NCI-H1417 (cell line): ENCODE results near the gene ANAPC5.
A peak's percentile ranks its signal among the peaks of the same experiment; 100 is the strongest.
"Not testable (repeated sequence)": the region's sequence is repeated elsewhere in the genome, so short reads cannot be mapped to it uniquely, and the experiment has no call there.

ENCODE experiments used
- DNase-seq, 3 experiments: peaks; one replicate each; lab custom pipeline; 2025; lab: John Stamatoyannopoulos, UW

Gene ANAPC5

DNA sequence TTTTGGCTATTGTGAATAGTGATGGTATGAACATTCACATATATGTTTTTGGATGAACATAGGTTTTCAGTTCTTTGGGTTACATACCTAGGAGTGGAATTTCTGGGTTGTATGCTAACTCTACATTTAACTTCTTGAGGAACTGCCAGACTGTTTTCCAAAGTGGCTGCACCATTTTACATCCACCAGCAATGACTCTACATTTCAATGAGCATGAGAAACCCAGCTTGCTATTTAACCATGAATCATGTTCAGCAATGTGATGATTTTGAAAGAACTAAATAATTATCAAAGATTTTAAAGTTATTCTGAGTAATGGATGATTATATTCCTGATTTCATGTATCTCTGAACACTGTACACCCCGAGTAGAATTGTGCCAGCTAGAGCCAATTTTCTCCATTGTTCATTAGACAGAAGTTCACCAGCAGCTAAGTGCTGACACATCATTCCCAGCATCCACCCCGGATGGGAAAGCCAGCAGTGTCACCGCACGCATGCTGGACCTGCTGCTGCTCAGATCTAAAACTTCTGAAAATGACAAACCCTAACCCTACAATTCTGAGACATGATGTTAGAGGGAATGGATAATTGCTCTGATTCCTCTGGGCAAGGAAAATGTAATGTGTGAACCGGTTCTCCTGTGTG lies 13.3 kb upstream of the ANAPC5 start:
- no peak for DNase-seq

DNA sequence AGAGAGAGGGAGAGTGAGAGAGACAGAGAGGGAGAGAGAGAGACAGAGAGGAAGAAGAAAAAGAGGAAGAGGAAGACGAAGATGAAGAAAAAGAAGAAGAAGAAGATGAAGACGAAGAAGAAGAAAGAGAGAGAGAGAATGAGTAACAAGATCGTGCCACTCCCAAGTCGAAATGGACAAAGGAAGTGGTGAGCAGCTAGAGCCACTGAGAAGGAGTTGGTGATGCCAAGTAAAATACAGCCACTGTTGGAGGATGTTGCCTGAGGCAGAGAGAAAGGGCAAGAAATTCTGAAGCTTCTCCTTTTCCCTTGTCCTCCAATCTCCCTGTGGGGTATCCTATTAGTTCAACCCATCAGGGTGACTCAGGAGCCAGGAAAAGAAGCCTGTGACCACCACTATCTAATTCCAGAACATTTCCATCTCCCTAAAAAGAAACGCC lies 12.5 kb upstream of the ANAPC5 start:
- no peak for DNase-seq

DNA sequence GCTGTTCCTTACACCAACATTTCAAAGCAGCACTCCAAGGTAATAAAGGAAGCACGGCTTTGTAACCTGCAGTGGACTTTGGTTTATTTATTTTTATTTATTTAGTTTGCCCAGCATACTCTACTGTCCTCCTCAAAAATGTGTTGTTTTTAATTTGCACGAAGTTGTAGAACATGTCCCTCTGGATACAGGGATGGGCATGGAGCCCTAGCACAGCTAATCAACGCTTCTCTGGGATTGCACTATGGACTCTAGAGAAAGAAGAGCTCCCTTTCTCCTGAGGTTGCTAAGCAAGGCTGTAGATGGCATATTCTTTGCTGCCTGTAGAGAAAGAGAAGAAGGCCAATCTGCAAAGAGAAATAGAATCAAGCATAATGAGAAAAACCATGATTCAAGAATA lies 5.9 kb upstream of the ANAPC5 start:
- DNase-seq = no peak

DNA sequence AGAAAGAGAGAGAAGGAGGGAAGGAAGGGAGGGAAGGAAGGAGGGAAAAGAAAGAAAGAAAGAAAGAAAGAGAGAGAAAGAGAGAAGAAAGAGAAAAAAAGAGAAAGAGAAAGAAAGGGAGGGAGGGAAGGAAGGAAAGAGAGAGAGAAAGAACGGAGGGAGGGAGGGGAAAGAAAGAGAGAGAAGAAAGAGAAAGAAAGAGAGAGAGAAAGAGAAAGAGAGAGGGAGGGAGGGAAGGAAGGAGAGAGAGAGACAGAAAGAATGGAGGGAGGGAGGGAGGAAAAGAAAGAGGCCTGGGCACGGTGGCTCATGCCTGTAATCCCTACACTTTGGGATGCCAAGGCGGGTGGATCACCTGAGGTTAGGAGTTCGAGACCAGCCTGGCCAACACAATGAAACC lies 5.1 kb upstream of the ANAPC5 start:
- no peak for DNase-seq

DNA sequence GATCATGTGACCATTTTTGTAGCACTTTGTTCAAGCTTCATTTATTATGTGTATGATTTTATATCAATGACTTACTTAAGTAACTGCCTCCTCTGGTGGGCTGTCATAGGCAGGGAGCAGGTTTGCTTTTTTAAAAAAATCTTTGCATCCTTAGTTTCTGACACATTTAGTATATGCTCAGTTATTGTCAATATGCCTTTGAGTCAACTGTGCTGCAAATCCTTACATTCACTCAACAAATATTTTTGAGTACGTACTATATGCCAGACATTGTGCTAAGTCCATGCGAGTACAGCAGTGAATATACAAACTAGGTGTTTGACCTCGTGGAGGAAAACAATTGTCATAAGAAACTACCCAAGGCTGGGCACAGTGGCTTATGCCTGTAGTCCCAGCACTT lies 4.4 kb upstream of the ANAPC5 start:
- no peak for DNase-seq

DNA sequence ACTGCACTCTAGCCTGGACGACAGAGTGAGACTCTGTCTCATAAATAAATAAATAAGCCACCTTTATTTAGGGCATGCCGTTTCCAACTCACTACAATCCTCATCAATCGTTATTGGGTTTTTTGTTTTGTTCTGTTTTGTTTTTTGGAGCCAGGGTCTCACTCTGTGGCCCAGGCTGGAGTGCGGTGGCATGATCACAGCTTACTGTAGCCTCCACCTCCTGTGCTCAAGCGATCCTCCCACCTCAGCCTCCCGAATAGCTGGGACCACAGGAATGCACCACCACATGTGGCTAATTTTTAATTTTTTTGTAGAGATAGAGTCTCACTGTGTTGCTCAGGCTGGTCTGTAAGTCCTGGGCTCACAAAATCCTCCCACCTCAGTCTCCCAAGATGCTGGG lies 3.6 kb upstream of the ANAPC5 start:
- DNase-seq = no peak

DNA sequence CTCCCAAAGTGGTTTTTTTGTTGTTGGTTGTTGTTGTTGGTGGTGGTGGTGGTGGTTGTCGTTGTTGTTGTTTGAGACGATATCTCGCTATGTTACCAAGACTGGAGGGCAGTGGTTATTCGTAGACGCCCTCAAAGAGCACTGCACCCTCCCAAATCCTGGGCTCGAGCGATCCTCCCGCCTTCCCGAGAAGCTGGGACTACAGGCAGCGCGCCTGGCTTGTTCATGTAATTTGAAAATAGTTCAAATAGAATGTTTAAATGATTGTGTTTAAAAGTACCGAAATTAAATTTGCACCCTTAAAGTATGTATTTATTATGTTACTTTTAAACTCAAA lies 439 bp upstream of the ANAPC5 start:
- peak in 1 of 3 experiments; percentile 81 for DNase-seq

DNA sequence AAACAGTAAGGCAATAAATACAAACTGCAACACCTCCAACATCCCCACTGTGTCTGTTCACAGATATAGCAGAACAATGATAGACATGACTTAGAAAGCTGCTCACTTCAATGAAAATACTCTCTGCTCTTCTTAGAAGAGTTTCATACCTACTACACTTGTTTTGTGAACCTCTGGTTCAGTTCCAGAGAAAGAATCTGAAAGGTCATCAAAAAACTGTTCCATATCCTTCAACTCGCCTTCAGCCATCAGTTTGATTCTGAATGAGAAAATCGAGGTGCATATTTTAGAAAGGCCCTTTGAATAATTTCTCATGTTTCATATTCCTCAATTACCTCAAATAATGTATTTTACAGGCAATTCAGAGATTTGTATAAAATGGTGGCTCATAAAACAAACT lies 5.5 kb downstream of the ANAPC5 start:
- DNase-seq = no peak

DNA sequence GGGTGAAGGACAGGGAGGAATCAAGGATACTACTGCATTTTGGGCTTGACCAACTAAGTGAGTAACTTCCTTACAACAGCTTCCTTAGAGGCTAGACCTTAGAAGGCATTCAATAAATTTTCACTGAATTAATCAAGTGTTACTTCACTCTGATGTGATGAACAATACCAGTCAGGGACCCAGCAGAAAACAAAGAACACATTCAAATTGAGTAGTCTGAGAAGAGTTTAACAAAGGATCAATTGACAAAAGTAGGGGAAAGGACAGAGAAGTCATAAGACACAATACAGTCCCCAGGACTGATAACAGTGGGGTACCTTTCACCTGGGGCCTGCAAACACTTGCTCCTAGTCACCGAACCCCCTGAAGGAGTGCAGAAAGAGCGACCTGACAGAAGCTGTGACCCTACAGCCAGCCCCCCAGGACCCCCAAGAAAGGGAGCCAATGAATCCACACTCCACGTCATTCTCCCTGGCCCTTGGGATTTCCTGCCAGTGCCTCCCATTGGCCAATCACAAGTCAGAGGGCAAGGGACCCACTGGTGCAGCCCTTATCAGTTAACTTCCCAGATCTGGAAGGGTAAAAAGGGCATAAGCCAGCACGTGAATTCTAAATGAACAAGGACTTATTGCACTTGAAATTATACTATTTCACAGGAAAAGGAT lies 6.9 kb downstream of the ANAPC5 start:
- DNase-seq = no peak

DNA sequence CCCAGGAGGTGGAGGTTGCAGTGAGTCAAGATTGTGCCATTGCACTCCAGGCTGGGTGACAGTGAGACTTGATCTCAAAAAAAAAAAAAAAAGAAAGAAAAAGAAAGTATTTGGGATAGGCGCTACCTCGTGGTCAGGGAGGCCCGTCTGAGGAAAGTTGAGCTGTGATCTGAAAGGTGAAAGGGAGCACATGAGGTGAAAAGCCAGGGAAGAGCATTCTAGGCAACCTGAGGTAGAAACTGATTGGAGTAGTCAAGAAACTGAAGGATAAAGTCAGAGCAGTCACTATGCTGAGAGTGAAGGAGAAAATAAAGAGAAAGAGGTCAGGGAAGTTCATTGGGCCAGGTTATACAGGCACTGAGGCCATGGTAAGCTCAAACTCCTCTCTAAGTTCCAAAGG lies 7.7 kb downstream of the ANAPC5 start:
- DNase-seq = no peak

DNA sequence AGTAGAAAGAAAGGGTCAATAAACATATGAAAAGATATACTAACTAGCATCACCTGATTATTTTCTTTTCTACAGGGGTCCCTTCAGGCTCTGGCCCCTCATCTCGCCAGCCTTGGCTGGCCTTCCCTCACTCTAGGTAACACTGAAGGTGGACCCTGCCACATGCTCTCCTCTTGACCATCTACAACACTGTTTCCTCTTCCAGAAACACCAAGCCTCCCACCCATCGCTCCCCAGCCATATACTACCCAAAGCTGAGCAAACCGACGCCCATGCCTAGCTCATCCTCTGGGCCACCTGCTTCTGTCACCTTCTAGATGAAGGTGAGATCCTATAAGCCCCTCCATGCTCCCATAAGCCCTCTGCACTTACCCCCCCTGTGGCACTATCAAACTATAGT lies 14.8 kb downstream of the ANAPC5 start:
- no peak for DNase-seq

DNA sequence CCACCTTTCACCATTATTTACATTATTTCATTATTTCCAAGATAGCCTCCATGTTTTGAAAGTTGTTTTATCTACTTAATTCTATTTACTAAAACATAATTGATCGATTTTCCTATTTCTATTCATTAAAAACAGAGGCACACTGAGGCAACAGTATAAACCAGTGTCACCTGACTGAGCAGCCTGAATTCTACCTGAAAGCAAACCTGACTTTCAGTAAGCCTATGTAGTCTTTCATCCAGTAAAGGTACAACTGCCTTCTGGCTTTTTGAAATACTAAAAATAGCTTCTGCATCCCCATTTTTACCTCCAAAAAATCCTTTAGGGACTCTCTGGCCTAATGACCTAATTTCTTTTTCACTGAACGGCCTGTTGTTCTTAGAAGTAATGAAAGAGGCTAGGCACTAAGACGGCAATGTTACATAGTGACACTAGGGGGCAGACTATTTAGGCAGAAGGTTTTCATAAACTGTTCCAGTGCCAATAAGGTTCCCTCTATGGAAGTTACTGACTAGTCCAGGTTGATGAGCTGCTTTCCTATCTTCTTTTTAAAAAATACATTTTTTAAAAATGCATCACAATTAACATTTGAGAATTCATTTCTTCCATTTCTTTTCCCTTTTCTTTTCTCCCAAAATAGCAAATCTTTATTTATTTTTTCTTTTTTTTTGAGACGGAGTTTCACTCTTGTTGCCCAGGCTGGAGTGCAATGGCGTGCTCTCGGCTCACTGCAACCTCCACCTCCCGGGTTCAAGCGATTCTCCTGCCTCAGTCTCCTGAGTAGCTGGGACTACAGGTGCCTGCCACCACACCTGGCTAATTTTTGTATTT lies 17.5 kb downstream of the ANAPC5 start:
- peak; percentile 46 to 78 (median 70) for DNase-seq

DNA sequence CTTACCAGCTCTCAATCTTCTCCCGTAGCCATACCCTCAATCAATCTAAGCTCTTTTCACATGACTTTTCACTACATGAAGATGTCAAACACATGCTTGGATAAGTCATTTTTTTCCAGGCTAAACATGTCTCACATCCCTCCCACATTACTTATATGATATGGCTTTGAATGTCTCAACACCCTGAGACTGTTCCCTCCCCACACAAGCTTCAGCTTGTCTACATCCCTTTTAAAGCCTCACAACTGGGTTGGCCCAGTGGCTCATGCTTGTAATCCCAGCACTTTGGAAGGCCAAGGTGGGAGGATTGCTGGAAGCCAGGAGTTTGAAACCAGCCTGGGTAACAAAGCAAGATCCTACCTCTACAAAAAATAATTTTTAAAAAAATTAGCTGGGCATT lies 18.5 kb downstream of the ANAPC5 start:
- DNase-seq = no peak

DNA sequence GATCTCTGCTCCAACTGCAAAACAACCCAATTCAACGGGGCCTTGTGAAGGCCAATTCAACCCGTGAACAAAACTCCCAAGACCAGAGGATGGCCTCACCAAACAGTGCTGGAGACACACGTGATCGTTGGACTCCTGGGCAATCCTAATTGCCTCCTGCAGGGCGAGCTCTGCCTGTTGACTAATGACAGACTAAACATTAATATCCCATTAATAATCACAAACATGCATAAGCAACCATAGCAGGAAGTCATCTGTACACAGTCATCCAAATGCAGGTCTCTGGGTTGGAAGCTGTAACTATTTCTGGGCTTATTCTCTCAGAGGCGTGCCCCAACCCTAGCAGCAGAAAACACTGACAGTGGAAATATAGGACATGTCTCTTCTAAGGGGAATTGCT lies 21.0 kb downstream of the ANAPC5 start:
- peak in 2 of 3 experiments; percentile 36 to 63 for DNase-seq

DNA sequence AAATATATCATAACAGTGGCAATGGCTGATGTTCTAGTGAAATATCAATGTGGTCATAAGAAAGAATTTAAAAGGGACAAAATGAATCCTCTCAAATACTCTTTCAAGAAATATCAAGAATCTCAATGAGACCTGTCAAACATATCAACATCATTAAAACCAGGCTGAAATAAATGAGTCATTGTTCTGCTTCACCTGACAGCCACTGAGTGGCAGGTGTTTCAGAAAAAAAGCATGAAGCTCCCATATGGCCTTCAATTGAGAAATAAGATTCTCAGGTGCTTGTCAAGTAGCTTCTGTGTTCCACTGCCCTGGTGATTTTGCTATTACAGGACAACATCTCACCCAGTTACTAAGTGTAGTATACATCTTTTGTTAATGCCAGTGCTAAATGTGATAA lies 21.5 kb downstream of the ANAPC5 start:
- peak in 2 of 3 experiments; percentile 13 to 58 for DNase-seq

DNA sequence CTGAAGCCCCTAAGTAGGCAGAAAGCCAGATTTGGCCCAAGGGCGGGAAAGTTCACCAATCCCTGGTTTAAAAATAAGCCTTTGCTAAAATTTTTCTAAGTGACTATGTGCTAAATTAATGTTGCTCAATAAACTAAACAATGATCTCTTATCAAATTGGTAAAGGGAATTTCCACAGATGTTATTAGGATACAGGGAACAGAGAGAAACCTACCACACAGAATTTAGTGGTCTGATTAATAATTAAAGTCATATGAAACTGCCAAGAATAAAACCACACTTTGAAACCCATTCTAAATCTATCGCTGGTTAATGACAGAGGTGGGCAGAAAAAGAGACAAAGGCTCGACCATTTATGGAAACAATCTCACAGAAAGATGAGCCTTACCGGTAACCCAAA lies 22.0 kb downstream of the ANAPC5 start:
- no peak for DNase-seq

DNA sequence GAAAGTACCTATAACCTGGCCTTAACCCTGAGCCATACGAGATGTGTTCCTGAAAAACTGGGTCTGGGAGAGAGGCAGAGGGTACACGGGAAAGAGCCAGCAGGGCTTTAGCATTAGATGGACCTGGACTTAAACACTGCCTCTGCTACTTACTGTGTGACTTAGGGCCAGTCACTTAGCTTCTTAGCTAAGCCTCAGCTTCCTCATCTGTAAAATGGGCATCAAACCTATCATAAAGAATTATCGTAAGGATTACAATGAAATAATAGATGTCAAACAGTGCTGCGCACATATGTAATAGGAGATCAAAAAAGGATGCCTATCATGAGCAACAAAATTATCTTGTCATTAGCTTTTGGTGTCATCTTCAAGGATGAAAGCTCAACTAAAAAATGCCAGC lies 23.6 kb downstream of the ANAPC5 start:
- DNase-seq = no peak

DNA sequence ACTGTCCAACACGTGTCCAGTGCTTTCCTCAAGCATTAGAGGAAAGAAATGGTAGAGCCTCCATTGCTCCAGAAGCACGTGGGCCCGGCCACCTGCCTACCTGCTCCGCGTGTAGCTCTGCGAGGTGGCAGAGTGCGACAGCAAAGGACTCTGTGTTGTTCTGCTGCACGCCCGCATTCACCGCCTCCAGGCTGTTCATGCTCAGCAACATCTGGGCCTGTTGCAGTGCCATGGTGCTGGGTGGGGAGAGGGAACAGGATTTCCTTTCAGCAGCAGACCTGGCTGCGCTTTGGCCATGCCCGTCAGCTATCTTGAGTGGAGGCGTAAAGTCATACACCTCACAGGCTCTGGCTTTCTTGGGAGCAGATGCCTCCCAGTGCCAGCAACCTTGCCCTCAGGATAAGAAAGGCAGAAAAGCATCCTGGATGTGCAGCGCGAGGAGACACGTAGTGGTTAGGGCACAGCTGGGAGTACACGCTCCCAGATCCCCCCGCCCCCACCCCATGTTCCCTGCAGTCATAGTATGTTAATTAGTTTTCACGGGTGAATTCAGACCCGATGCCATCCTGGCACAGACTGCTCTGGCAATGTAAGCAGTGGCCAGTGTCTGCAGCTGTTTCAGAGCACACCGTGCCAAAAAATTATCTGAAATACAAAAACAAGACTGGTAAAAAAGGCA lies 25.1 kb downstream of the ANAPC5 start:
- DNase-seq = no peak

DNA sequence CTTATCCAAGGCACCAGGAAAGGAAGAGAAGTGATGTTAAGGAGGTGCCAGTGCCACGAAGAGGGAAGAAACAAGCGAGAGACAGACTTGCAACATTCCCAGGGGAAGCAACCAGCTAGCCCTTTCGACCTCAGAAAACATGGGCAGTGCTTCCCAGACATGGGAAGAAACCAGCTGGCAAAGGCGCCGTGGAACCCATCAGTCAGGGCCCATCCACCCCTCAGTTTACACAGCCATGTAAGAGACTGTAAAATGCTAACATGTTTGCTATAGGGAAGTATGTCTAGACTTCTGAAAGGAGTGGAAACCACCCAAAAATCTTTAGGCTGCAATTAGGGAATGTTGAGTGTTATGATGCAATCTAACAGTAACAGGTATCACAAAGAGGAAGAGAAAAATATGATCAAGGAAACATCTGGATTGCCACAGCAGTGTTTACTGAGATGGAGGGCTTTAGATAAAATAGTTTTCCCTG lies 26.3 kb downstream of the ANAPC5 start:
- no peak for DNase-seq

DNA sequence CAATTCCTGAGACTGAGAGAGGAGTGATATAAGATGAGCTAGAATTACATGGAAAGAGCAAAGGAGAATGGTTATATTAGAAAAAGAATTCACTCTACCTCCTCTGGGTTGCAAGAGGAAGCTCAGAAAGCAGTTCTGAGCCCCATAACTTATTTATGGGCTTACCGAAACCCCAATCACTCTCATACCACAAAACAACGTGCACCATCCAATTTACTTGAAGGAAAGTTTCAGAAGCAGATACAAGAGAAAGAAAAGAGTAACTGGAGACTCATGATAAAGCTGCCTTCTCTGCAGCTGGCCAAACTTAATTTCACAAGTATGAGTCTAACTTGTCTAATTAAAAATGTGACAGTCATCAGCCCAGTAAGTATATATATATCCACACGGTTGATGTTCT lies 28.3 kb downstream of the ANAPC5 start:
- no peak for DNase-seq

DNA sequence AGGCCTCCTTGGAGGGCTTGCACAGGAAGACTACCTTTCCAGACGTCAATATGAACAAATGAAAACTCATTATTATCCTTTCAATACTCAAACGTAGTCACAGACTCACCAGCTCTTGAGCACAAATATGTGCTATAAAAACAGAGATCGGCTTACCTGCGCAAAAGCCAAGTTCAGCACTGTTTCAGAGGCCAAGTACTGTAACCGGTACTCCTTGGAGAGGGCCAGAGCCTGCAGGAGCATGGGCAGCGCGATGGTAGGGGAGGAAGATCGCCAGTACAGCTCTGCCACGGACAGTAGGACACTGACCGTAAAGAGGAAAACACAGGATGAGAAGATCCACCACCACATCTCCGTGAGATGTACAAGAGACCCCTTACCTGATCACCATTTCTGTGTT lies 34.1 kb downstream of the ANAPC5 start:
- DNase-seq = no peak

DNA sequence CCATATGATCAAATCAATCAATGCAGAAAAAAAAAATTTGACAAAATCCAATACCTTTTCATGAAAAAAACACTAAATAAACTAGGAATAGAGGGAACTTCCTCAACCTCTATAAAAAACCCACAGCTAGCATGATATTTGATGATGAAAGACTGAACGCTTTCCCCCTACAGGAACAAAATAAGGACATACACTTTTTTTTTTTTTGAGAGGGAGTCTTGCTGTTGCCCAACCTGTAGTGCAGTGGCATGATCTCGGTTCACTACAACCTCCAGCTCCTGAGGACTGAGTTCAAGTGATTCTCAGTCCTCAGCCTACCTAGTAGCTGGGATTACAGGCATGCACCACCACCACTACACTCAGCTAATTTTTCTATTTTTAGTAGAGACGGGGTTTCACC lies 37.8 kb downstream of the ANAPC5 start:
- no peak for DNase-seq

DNA sequence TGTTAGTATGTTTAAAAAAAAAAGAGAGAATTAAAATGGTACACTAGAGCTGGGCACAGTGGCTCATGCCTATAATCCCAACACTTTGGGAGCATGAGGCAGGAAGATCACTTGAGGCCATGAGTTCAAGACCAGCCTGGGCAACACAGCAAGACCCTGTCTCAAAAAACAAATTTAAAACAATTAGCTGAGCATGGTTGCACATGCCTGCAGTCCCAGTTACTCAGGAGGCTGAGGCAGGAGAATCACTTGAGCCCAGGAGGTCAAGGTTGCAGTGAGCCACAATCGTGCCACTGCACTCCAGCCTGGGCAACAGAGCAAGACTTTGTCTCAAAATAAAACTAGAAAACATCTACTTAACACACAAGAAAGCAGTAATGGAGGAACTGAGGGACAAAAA lies 42.0 kb downstream of the ANAPC5 start:
- DNase-seq = not testable (repeated sequence)
